Transverse colon (tissue), 4 donors: ENCODE data around the gene SMG6. TPM values are rescaled to one million over a fixed set of nuclear protein-coding genes. Genes with fewer than 3 reads are reported as not detected.
"Not testable (repeated sequence)": the region's sequence is repeated elsewhere in the genome, so short reads cannot be mapped to it uniquely, and the experiment has no call there.

Experiments
- DNase-seq: peaks from one replicate; pipeline ENCODE4 v3.0.0-alpha.2; 2019
- H3K27ac ChIP-seq, 4 donors: fragments of 200-600 bp; sonication (generic); 2 replicates each; pipeline ENCODE4 v1.5.1; 2016 to 2018; ENCODE audit warnings: inconsistent platforms in 4 of 4
- H3K27me3 ChIP-seq: fragments of 200-600 bp; sonication (generic); 2 replicates; pipeline ENCODE4 v1.5.1; 2017; ENCODE audit warnings: inconsistent platforms
- H3K36me3 ChIP-seq, 4 donors: fragments of 200-600 bp; sonication (generic); 2 replicates each; pipeline ENCODE4 v1.5.1; 2017 to 2019; ENCODE audit warnings: inconsistent platforms in 4 of 4
- H3K4me1 ChIP-seq, 4 donors: fragments of 200-600 bp; sonication (generic); 2 replicates each; pipeline ENCODE4 v1.5.1; 2017 to 2020; ENCODE audit warnings: inconsistent platforms in 4 of 4
- H3K4me3 ChIP-seq, 4 donors: fragments of 200-600 bp; sonication (generic); 1 replicate in 1 of 4; 2 replicates in 3 of 4; pipeline versions ENCODE4 v1.5.1 to v1.6.1; 2017 to 2019; ENCODE audit warnings: inconsistent platforms in 4 of 4
- H3K9me3 ChIP-seq, 2 donors: fragments of 200-600 bp; sonication (generic); 2 replicates each; pipeline ENCODE4 v1.5.1; 2017 to 2019; ENCODE audit warnings: inconsistent platforms in 2 of 2
- EP300 ChIP-seq: sonication (generic); formaldehyde crosslinking; IDR thresholded peaks from one replicate; pipeline ENCODE4 v1.6.1; 2017; ENCODE audit warnings: antibody characterized with exemption, low read depth
- POLR2A ChIP-seq: fragments of 450-650 bp; IDR thresholded peaks from one replicate; pipeline ENCODE4 v1.6.1; 2016; ENCODE audit warnings: antibody characterized with exemption, mild to moderate bottlenecking, moderate library complexity
- POLR2AphosphoS5 ChIP-seq, 3 donors: sonication (generic); formaldehyde crosslinking; IDR thresholded peaks; one replicate each; pipeline ENCODE4 v1.6.1; 2016; ENCODE audit warnings: antibody characterized with exemption in 3 of 3
- WGBS, 2 donors: methylation state at CpG; one replicate each; pipeline ENCODE4 v1.1.5; 2018; ENCODE audit warnings: low coverage in 1 of 2; 5-methylcytosine and 5-hydroxymethylcytosine counted together
- in situ Hi-C, 4 donors: fragments of 200-750 bp; cut with MboI; loops; one replicate each; pipeline versions ENCODE4 v1.15.0 to v1.15.1; 2017; ENCODE audit warnings: low sequenced_read_pairs in 3 of 4, low pct_ligation_motif_present in 1 of 4, low pct_unique_long_range_greater_than_20kb in 1 of 4
- intact Hi-C: fragments of 100-400 bp; cut with DNase I; formaldehyde crosslinking; loops from one replicate; pipeline ENCODE4 v1.15.1; 2023; ENCODE audit warnings: low total_unique reads
- total RNA-seq, 4 donors: library from RNA; depleted of rRNA; stranded (reverse); fragments of >200 nt; gene quantifications; one replicate each; pipeline ENCODE4 v1.1.0, GENCODE V29; 2016
- TF ChIP-seq, protein P1 (sequence below), 5 experiments: fragments of 200-600 bp in 3 of 5; fragments of 450-650 bp in 2 of 5; sonication (generic) in 3 of 5; IDR thresholded peaks; 1 replicate in 2 of 5; 2 replicates in 3 of 5; pipeline ENCODE4 v1.5.1; 2016 to 2017; ENCODE audit warnings: antibody characterized with exemption in 5 of 5, inconsistent platforms in 3 of 5, mild to moderate bottlenecking in 2 of 5, moderate library complexity in 1 of 5

Gene SMG6
- total RNA-seq, 4 donors from 2014 or later, result 28.6 to 112 (median 39.1) TPM

DNA sequence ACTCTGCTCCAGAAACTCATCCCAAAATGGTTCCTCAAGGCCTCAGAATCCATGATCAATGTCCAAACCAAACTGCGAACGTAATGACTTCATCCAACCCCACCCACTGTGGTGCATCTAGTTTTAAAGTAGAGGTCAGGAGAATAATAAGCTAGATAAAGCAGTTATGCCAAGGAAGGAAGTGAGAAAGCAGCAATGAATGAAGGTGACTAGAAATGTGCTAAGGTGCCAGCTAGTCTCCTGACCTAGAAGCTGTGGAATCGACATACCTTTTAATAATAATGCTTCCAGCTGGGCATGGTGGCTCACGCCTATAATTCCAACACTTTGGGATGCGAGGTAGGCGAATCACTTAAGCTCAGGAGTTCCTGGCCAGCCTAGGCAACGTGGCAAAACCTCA lies 99.2 kb downstream of the SMG6 start:
- in situ Hi-C loops, result no loop called here

DNA sequence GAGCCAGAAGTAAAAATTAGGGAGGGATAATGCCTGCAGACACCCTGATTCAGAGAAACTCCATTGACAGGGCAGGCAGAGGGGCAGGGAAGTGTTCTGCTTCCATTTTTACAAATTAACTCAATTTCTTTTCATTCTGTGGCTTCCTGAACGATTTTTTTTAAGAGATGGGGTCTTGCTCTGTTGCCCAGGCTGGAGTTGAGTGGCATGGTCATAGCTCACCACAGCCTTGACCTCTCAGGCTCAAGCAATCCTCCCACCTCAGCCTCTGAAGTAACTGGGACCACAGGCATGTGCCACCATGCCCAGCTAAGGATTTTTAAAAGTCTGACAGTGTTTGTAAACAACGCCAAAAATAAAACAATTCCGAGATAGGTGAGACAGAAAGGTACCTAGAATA lies 99.8 kb downstream of the SMG6 start:
- intact Hi-C loops, result no loop called here
- no peak overlapping the region for H3K4me3 ChIP-seq
- TF ChIP-seq POLR2A, result no peak
- no peak for TF ChIP-seq EP300
- TF ChIP-seq, protein P1, sequence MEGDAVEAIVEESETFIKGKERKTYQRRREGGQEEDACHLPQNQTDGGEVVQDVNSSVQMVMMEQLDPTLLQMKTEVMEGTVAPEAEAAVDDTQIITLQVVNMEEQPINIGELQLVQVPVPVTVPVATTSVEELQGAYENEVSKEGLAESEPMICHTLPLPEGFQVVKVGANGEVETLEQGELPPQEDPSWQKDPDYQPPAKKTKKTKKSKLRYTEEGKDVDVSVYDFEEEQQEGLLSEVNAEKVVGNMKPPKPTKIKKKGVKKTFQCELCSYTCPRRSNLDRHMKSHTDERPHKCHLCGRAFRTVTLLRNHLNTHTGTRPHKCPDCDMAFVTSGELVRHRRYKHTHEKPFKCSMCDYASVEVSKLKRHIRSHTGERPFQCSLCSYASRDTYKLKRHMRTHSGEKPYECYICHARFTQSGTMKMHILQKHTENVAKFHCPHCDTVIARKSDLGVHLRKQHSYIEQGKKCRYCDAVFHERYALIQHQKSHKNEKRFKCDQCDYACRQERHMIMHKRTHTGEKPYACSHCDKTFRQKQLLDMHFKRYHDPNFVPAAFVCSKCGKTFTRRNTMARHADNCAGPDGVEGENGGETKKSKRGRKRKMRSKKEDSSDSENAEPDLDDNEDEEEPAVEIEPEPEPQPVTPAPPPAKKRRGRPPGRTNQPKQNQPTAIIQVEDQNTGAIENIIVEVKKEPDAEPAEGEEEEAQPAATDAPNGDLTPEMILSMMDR (IDR thresholded peaks at IDR 0.05), result no peak
- no peak for TF ChIP-seq POLR2AphosphoS5 (IDR thresholded peaks at IDR 0.05)
- in situ Hi-C loops, result no loop called here
- 80 to 90% methylated on average over 2 to 3 of the region's 3 CpGs for WGBS, 2 donors
- no peak overlapping the region for H3K27ac ChIP-seq
- H3K9me3 ChIP-seq, result no peaks in the 10 kb centered on the region
- no peak for DNase-seq
- no peaks in the 10 kb centered on the region for H3K36me3 ChIP-seq
- no peaks in the 10 kb centered on the region for H3K27me3 ChIP-seq
- H3K4me1 ChIP-seq, result no peaks in the 10 kb centered on the region

More for the DNA sequence above, 99.2 kb downstream of the SMG6 start:
- no peaks in the 10 kb centered on the region for H3K9me3 ChIP-seq
- no peaks in the 10 kb centered on the region for H3K36me3 ChIP-seq
- no peak overlapping the region for H3K27ac ChIP-seq
- DNase-seq, result no peak
- 87 to 91% methylated on average over 3 to 7 of the region's 7 CpGs for WGBS, 2 donors
- no peaks in the 10 kb centered on the region for H3K4me1 ChIP-seq
- no peaks in the 10 kb centered on the region for H3K27me3 ChIP-seq
- TF ChIP-seq EP300, result no peak
- no peak for TF ChIP-seq POLR2AphosphoS5 (IDR thresholded peaks at IDR 0.05)
- TF ChIP-seq, protein P1 (IDR thresholded peaks at IDR 0.05), result no peak
- no peak for TF ChIP-seq POLR2A
- intact Hi-C loops, result no loop called here
- H3K4me3 ChIP-seq, result no peak overlapping the region

DNA sequence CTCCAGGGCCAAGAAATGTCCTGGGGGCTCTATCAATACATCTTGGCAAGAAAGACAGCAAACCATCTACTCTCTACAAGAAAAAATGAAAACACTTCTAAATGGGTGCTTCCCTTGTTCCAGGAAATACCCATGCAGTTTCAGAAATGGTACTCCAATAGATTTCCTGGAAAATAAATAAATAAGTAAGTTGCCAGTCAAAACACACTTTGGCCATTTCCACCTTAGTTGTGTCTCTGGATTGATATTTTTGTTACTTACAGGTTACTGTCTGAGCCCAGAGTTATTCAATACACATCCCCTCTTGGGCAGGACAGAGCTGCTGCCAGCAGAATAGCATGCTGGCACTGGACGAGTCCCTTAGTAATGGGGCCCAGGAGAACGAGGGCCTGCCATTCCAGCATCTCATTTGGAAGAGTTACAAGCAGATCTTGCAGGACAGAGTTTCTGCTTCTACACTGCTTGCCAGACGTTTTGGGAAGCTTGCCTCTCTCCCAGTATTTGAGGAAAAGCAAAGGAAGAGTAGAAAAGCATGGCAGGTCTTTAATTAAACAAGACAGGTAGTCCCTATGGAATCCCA lies 100.5 kb downstream of the SMG6 start:
- H3K9me3 ChIP-seq, result no peaks in the 10 kb centered on the region
- no peak overlapping the region for H3K4me3 ChIP-seq
- WGBS, 2 donors, result 72% methylated on average over 3 of the region's 3 CpGs; no CpG with 5 or more reads in 1 of the 2 donors
- TF ChIP-seq EP300, result no peak
- TF ChIP-seq, protein P1 (IDR thresholded peaks at IDR 0.05), result no peak
- no peak for TF ChIP-seq POLR2A
- TF ChIP-seq POLR2AphosphoS5 (IDR thresholded peaks at IDR 0.05), result no peak
- H3K27me3 ChIP-seq, result no peaks in the 10 kb centered on the region
- intact Hi-C loops, result no loop called here
- H3K27ac ChIP-seq, result no peak overlapping the region
- no peak for DNase-seq
- no peaks in the 10 kb centered on the region for H3K36me3 ChIP-seq
- no peaks in the 10 kb centered on the region for H3K4me1 ChIP-seq
- in situ Hi-C loops, result no loop called here

DNA sequence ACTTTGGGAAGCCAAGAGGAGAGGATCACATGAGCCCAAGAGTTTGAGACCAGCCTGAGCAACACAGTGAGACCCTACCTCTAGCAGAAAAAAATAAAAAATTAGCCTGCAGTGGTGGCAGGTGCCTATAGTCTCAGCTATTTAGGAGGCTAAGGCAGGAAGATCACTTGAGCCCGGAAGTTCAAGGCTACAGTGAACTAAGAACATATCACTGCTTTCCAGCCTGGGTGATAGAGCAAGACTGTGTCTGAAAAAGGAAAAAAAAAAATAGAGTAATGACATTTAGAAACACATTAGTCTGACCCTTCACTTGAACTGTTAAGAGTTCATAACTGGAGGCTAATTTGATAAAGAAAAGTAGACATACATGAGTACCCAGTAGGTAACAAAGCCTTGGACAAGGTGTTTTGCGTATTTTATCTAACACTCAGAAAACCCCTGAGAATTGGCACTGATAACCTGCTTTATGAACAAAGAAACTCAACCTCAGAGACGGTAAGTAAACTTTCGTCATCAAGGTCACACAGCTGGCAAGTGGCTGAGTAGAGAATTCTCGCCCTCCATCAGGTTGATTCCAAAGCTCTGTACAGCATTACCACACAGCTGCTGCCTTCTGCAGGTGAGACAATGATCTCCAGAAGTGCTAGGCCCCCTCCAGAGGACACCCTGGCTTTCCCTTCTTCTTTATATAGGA lies 101.1 kb downstream of the SMG6 start:
- Histone ChIP-seq H3K27ac (no peak overlapping the region), H3K36me3 (no peaks in the 10 kb centered on the region), H3K27me3 (no peaks in the 10 kb centered on the region), H3K9me3 (no peaks in the 10 kb centered on the region), H3K4me3 (no peak overlapping the region), H3K4me1 (no peaks in the 10 kb centered on the region)
- no peak for DNase-seq
- in situ Hi-C loops, result no loop called here
- 85 to 88% methylated on average over 4 to 5 of the region's 5 CpGs for WGBS, 2 donors
- intact Hi-C loops, result no loop called here
- TF ChIP-seq POLR2A (no peak), EP300 (no peak), POLR2AphosphoS5 (IDR thresholded peaks at IDR 0.05) (no peak)
- TF ChIP-seq, protein P1 (IDR thresholded peaks at IDR 0.05), result no peak

DNA sequence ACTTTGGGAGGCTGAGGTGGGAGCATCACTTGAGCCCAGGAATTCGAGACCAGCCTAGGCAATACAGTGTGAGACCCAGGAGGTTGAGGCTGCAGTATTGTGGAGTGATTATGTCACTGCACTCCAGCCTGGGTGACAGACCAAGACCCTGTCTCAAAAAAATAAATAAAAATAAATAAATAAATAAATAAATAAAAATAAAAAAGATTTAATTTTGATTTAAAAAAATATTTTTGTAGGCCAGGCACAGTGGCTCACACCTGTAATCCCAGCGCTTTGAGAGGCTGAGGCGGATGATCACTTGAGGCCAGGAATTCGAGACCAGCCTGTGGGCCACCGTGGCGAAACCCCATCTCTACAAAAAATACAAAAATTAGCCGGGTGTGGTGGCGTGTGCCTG lies 104.2 kb downstream of the SMG6 start:
- H3K9me3 ChIP-seq, intact Hi-C loops, in situ Hi-C loops, H3K36me3 ChIP-seq, DNase-seq, H3K4me1 ChIP-seq, H3K4me3 ChIP-seq, H3K27ac ChIP-seq, H3K27me3 ChIP-seq: not testable (repeated sequence)
- WGBS, 2 donors, result 96 to 100% methylated on average over 5 to 8 of the region's 8 CpGs
